ENCODE data around the gene ATP2B3.
A peak's percentile ranks its signal among the peaks of the same experiment; 100 is the strongest.

ATP2B3 gene

GRCh38 chrX:153526042-153526441 lies 8.6 kb downstream of the ATP2B3 start:
- TF ChIP-seq TARDBP (IDR thresholded peaks at IDR 0.05) (no peak), BHLHE40 (IDR thresholded peaks at IDR 0.05; ENCODE audit: borderline replicate concordance) (no peak), ZNF384 (IDR thresholded peaks at IDR 0.05) (no peak), FOXM1 (IDR thresholded peaks at IDR 0.05; ENCODE audit: borderline replicate concordance) (no peak), NFRKB (IDR thresholded peaks at IDR 0.05) (no peak), SP1 (IDR thresholded peaks at IDR 0.05) (no peak), CTBP1 (IDR thresholded peaks at IDR 0.05; ENCODE audit: borderline replicate concordance) (no peak), ELF4 (IDR thresholded peaks at IDR 0.05) (no peak), PKNOX1 (IDR thresholded peaks at IDR 0.05) (no peak), LEF1 (IDR thresholded peaks at IDR 0.05; ENCODE audit: borderline replicate concordance) (no peak), FOXK2 (IDR thresholded peaks at IDR 0.05) (no peak), L3MBTL2 (conservative IDR thresholded peaks at IDR 0.05) (no peak), FOXA1 (IDR thresholded peaks at IDR 0.05) (no peak), ARNT (IDR thresholded peaks at IDR 0.05) (no peak)
- no peak for DNase-seq (ENCODE audit: extremely low spot score)
- ChIA-PET CTCF (interaction anchor here (1.7 kb wide), 1 partner anchor 13 kb away, joined by 7 read pairs; no protein-coding TSS in a partner anchor), POLR2A (no interaction called here)

GRCh38 chrX:153526801-153527200 lies 9.4 kb downstream of the ATP2B3 start:
- TF ChIP-seq ZNF384 (IDR thresholded peaks at IDR 0.05) = no peak
- no peak for TF ChIP-seq LEF1 (IDR thresholded peaks at IDR 0.05; ENCODE audit: borderline replicate concordance)
- TF ChIP-seq FOXM1 (IDR thresholded peaks at IDR 0.05; ENCODE audit: borderline replicate concordance) = no peak
- no peak for TF ChIP-seq TARDBP (IDR thresholded peaks at IDR 0.05)
- TF ChIP-seq NFRKB (IDR thresholded peaks at IDR 0.05) = no peak
- no peak for TF ChIP-seq SP1 (IDR thresholded peaks at IDR 0.05)
- TF ChIP-seq FOXK2 (IDR thresholded peaks at IDR 0.05) = no peak
- TF ChIP-seq BHLHE40 (IDR thresholded peaks at IDR 0.05; ENCODE audit: borderline replicate concordance) = no peak
- no peak for TF ChIP-seq SUZ12 (IDR thresholded peaks at IDR 0.05)
- no peak for TF ChIP-seq PKNOX1 (IDR thresholded peaks at IDR 0.05)
- no peak for TF ChIP-seq L3MBTL2 (conservative IDR thresholded peaks at IDR 0.05)
- TF ChIP-seq ARNT (IDR thresholded peaks at IDR 0.05) = no peak
- no peak for TF ChIP-seq CTBP1 (IDR thresholded peaks at IDR 0.05; ENCODE audit: borderline replicate concordance)
- no peak for TF ChIP-seq ELF4 (IDR thresholded peaks at IDR 0.05)
- no peak for TF ChIP-seq HDGF (IDR thresholded peaks at IDR 0.05; ENCODE audit: borderline replicate concordance)
- TF ChIP-seq FOXA1 (IDR thresholded peaks at IDR 0.05) = no peak
- no peak for DNase-seq (ENCODE audit: extremely low spot score)
- ChIA-PET POLR2A (no interaction called here), CTCF (interaction anchor here (1.7 kb wide), 2 partner anchors 12 kb away, joined by 4 to 7 read pairs; no protein-coding TSS in a partner anchor)

- ChIA-PET CTCF (interaction anchor here (1.7 kb wide), 2 partner anchors 12 kb away, joined by 4 to 7 read pairs; no protein-coding TSS in a partner anchor), POLR2A (no interaction called here)
- no peak for DNase-seq (ENCODE audit: extremely low spot score)
- TF ChIP-seq HDGF (IDR thresholded peaks at IDR 0.05; ENCODE audit: borderline replicate concordance) = 0 out of 2 replicates have a peak, but pooled peaks have one; percentile 30
- no peak for TF ChIP-seq BHLHE40 (IDR thresholded peaks at IDR 0.05; ENCODE audit: borderline replicate concordance)
Measured at GRCh38 chrX:153527208-153527607, 9.8 kb downstream of the ATP2B3 start.

GRCh38 chrX:153530411-153531129 lies 13.1 kb downstream of the ATP2B3 start:
- ChIA-PET CTCF (no interaction called here), POLR2A (no interaction called here)
- no peak for DNase-seq (ENCODE audit: extremely low spot score)
- no peak for TF ChIP-seq HDGF (IDR thresholded peaks at IDR 0.05; ENCODE audit: borderline replicate concordance)

GRCh38 chrX:153533091-153533490 lies 15.6 kb downstream of the ATP2B3 start:
- no peak for TF ChIP-seq TARDBP (IDR thresholded peaks at IDR 0.05)
- TF ChIP-seq FOXA1 (IDR thresholded peaks at IDR 0.05) = no peak
- TF ChIP-seq FOXK2 (IDR thresholded peaks at IDR 0.05) = no peak
- no peak for TF ChIP-seq L3MBTL2 (conservative IDR thresholded peaks at IDR 0.05)
- no peak for TF ChIP-seq CTBP1 (IDR thresholded peaks at IDR 0.05; ENCODE audit: borderline replicate concordance)
- DNase-seq (ENCODE audit: extremely low spot score) = no peak
- ChIA-PET POLR2A (no interaction called here), CTCF (no interaction called here)

- no peak for DNase-seq (ENCODE audit: extremely low spot score)
- ChIA-PET POLR2A (no interaction called here), CTCF (interaction anchor here (0.9 to 3.9 kb wide), 3 partner anchors 9 to 171 kb away, joined by 3 to 37 read pairs (median 4); no protein-coding TSS in a partner anchor)
- TF ChIP-seq SUZ12 (IDR thresholded peaks at IDR 0.05) = no peak
- no peak for TF ChIP-seq TARDBP (IDR thresholded peaks at IDR 0.05)
- TF ChIP-seq ARNT (IDR thresholded peaks at IDR 0.05) = no peak
- TF ChIP-seq ZNF384 (IDR thresholded peaks at IDR 0.05) = no peak
- no peak for TF ChIP-seq LEF1 (IDR thresholded peaks at IDR 0.05; ENCODE audit: borderline replicate concordance)
- TF ChIP-seq SP1 (IDR thresholded peaks at IDR 0.05) = no peak
- no peak for TF ChIP-seq BHLHE40 (IDR thresholded peaks at IDR 0.05; ENCODE audit: borderline replicate concordance)
- no peak for TF ChIP-seq FOXA1 (IDR thresholded peaks at IDR 0.05)
- no peak for TF ChIP-seq FOXK2 (IDR thresholded peaks at IDR 0.05)
- TF ChIP-seq FOXM1 (IDR thresholded peaks at IDR 0.05; ENCODE audit: borderline replicate concordance) = no peak
Measured at GRCh38 chrX:153537080-153537479, 19.6 kb downstream of the ATP2B3 start.
